Measurements from ENCODE around the gene LRP6. TPM values are rescaled to one million over a fixed set of nuclear protein-coding genes. Genes with fewer than 3 reads are reported as not detected.

The LRP6 gene
- total RNA-seq, 1 experiment from 2014 or later = 62.4 TPM

DNA sequence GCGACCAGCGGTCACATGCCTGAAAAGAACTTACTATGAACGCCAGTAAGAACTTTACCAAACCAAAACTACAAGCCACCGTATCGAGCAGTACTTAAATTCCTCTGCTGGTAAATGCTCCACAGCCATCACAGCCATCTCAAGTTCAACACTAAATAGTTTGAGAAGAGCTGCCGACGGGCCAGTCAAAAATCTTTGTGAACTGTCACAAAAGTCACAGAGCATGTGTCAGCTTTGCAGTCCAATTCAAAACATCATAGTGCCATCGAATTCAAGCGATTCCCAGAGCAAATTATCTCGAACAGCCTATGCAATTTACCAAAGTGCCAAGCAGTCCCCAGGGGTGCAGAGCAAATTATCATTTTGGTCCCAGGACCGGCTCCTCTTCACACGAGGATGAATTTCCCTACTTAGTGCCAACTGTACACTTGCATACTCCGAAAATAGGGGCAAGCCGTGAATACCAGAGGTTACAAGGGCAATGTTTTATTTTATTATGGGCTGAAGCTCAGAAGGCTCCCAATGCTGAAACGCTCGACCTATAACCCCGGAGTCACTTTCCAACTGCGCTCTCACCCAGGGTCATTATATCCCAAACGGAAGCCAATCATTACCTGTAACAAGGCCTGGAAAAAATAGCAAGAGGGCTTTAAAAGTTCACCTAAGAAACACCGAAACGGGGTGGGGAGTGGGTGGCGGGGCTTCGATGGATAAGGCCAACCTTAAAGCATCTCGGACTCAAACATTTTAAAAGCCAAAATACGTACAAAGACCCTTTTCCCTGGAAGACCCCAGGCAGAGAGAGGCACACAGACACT, 1.1 kb downstream of the LRP6 start:
- Histone ChIP-seq H4K91ac (ENCODE audit: insufficient read length, low read depth, low read length) (no peak overlapping the region), H3K4me2 (ENCODE audit: insufficient read depth, insufficient read length, low read length) (peak overlapping the region; percentile 87), H3K14ac (ENCODE audit: insufficient read depth, low read length) (peak overlapping the region; percentile 33; the same call in 1 of the 2 replicates), H3K9me3 (ENCODE audit: control insufficient read depth, low read depth, low read length) (no peaks in the 10 kb centered on the region), H3K27me3 (ENCODE audit: insufficient read depth, low read length) (no peaks in the 10 kb centered on the region), H3K4me1 (ENCODE audit: insufficient read depth, low read length) (no peaks in the 10 kb centered on the region), H3K27ac (ENCODE audit: insufficient read length, low read depth, low read length) (no peak overlapping the region), H3K4ac (ENCODE audit: low read depth, low read length) (no peak overlapping the region), H2BK15ac (ENCODE audit: low read depth, low read length) (no peak overlapping the region), H2BK120ac (ENCODE audit: low read depth, low read length, poor library complexity, severe bottlenecking) (no peak overlapping the region), H3K56ac (ENCODE audit: insufficient read length, low read depth, low read length) (no peak overlapping the region), H2AK5ac (ENCODE audit: insufficient read length, low read length) (no peak overlapping the region), H3T11ph (ENCODE audit: low read length) (no peak overlapping the region), H2BK20ac (ENCODE audit: low read depth, low read length, poor library complexity, severe bottlenecking) (no peak overlapping the region), H4K5ac (ENCODE audit: insufficient read length, low read depth, low read length) (no peak overlapping the region), H3K79me2 (ENCODE audit: insufficient read depth, low read length) (peaks cover 34% of the 10 kb centered on the region), H4K20me1 (ENCODE audit: control insufficient read depth, insufficient read depth, insufficient read length) (no peaks in the 10 kb centered on the region), H3K23me2 (ENCODE audit: insufficient read length, low read depth, low read length, poor library complexity, severe bottlenecking) (peaks cover 13% of the 10 kb centered on the region), H2BK5ac (ENCODE audit: insufficient read length, low read length) (no peak overlapping the region), H2BK12ac (ENCODE audit: insufficient read length, low read depth, low read length) (no peak overlapping the region), H3K9ac (ENCODE audit: extremely low read depth, insufficient read length, low read length) (peak overlapping the region; percentile 81), H3K18ac (ENCODE audit: insufficient read length, low read depth, low read length) (no peak overlapping the region), H3K23ac (ENCODE audit: insufficient read length, low read depth, low read length) (no peak overlapping the region), H3K79me1 (ENCODE audit: insufficient read depth, low read depth, low read length, poor library complexity, severe bottlenecking) (no peaks in the 10 kb centered on the region), H4K8ac (replicated peaks; ENCODE audit: insufficient read length, low read depth, low read length) (no peak overlapping the region), H2AFZ (ENCODE audit: low read length) (no peak overlapping the region)
- H3K4me1 Mint-ChIP-seq = peaks cover 33 to 36% of the 10 kb centered on the region in 2 experiments
- peaks cover 9 to 24% (median 11%) of the 10 kb centered on the region in 3 experiments; a peak in 6 of 7 replicates for H3K36me3 Mint-ChIP-seq (ENCODE audit: insufficient read depth in 1 of 3, low read depth in 3 of 3)
- no peaks in the 10 kb centered on the region for H3K27me3 Mint-ChIP-seq (ENCODE audit: low read depth)
- H3K9me3 Mint-ChIP-seq = no peaks in the 10 kb centered on the region
- DNase-seq = no peak
- peak overlapping the region; percentile 89 to 100 (median 100); a peak in 6 of 7 replicates for H3K27ac Mint-ChIP-seq
- peak overlapping the region; percentile 90 to 94 for H3K4me3 Mint-ChIP-seq
- no CpG with 5 or more reads among the region's 25 CpGs for WGBS (ENCODE audit: extremely low coverage, insufficient read length, low lambda C conversion rate)
- TF ChIP-seq, protein P1, sequence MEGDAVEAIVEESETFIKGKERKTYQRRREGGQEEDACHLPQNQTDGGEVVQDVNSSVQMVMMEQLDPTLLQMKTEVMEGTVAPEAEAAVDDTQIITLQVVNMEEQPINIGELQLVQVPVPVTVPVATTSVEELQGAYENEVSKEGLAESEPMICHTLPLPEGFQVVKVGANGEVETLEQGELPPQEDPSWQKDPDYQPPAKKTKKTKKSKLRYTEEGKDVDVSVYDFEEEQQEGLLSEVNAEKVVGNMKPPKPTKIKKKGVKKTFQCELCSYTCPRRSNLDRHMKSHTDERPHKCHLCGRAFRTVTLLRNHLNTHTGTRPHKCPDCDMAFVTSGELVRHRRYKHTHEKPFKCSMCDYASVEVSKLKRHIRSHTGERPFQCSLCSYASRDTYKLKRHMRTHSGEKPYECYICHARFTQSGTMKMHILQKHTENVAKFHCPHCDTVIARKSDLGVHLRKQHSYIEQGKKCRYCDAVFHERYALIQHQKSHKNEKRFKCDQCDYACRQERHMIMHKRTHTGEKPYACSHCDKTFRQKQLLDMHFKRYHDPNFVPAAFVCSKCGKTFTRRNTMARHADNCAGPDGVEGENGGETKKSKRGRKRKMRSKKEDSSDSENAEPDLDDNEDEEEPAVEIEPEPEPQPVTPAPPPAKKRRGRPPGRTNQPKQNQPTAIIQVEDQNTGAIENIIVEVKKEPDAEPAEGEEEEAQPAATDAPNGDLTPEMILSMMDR (conservative IDR thresholded peaks at IDR 0.05) = no peak
